Measurements from ENCODE around the gene BTN3A1.

Gene BTN3A1

GRCh38 chr6:26404546-26404945 lies 2.5 kb downstream of the BTN3A1 start:
- H3K4me1 ChIP-seq (ENCODE audit: low read length): peaks cover 8% of the 10 kb centered on the region
- H3K9me3 ChIP-seq (ENCODE audit: insufficient read depth, low read length): no peaks in the 10 kb centered on the region
- no peak overlapping the region for H3K4me2 ChIP-seq (ENCODE audit: low read length)
- no peaks in the 10 kb centered on the region for H3K27me3 ChIP-seq (ENCODE audit: low read depth, low read length)
- H2AFZ ChIP-seq (ENCODE audit: low read depth, low read length): no peak overlapping the region
- no peaks in the 10 kb centered on the region for H4K20me1 ChIP-seq (ENCODE audit: insufficient read depth, low read length)
- H3K36me3 ChIP-seq (replicated peaks; ENCODE audit: low read depth, low read length): peaks cover 3% of the 10 kb centered on the region
- no peak for TF ChIP-seq CTCF (IDR thresholded peaks at IDR 0.05; ENCODE audit: low read depth, low read length)
- no peak for TF ChIP-seq EZH2phosphoT487 (IDR thresholded peaks at IDR 0.05; ENCODE audit: low read depth)
- no peak overlapping the region for H3K4me3 ChIP-seq (ENCODE audit: low read length)
- H3K9ac ChIP-seq (ENCODE audit: low read length): no peak overlapping the region
- H3K79me2 ChIP-seq (ENCODE audit: low read length): no peaks in the 10 kb centered on the region
- H3K27ac ChIP-seq (ENCODE audit: low read length): no peak overlapping the region

- no peak overlapping the region for H3K27ac ChIP-seq (ENCODE audit: low read length)
- no peaks in the 10 kb centered on the region for H4K20me1 ChIP-seq (ENCODE audit: insufficient read depth, low read length)
- H3K4me1 ChIP-seq (ENCODE audit: low read length): no peaks in the 10 kb centered on the region
- TF ChIP-seq CTCF (IDR thresholded peaks at IDR 0.05; ENCODE audit: low read depth, low read length) (no peak), EZH2phosphoT487 (IDR thresholded peaks at IDR 0.05; ENCODE audit: low read depth) (no peak)
- H3K79me2 ChIP-seq (ENCODE audit: low read length): no peaks in the 10 kb centered on the region
- H2AFZ ChIP-seq (ENCODE audit: low read depth, low read length): no peak overlapping the region
- H3K27me3 ChIP-seq (ENCODE audit: low read depth, low read length): no peaks in the 10 kb centered on the region
- H3K36me3 ChIP-seq (replicated peaks; ENCODE audit: low read depth, low read length): peaks cover 3% of the 10 kb centered on the region
- H3K4me2 ChIP-seq (ENCODE audit: low read length): no peak overlapping the region
- no peaks in the 10 kb centered on the region for H3K9me3 ChIP-seq (ENCODE audit: insufficient read depth, low read length)
- no peak overlapping the region for H3K9ac ChIP-seq (ENCODE audit: low read length)
- H3K4me3 ChIP-seq (ENCODE audit: low read length): no peak overlapping the region
Observed at GRCh38 chr6:26408828-26409730, 7.0 kb downstream of the BTN3A1 start.

- Histone ChIP-seq H3K4me1 (ENCODE audit: low read length) (no peaks in the 10 kb centered on the region), H3K27ac (ENCODE audit: low read length) (no peak overlapping the region), H2AFZ (ENCODE audit: low read depth, low read length) (no peak overlapping the region), H3K4me3 (ENCODE audit: low read length) (no peak overlapping the region), H4K20me1 (ENCODE audit: insufficient read depth, low read length) (no peaks in the 10 kb centered on the region), H3K9ac (ENCODE audit: low read length) (no peak overlapping the region), H3K4me2 (ENCODE audit: low read length) (no peak overlapping the region), H3K36me3 (replicated peaks; ENCODE audit: low read depth, low read length) (peaks cover 3% of the 10 kb centered on the region), H3K27me3 (ENCODE audit: low read depth, low read length) (no peaks in the 10 kb centered on the region), H3K9me3 (ENCODE audit: insufficient read depth, low read length) (no peaks in the 10 kb centered on the region), H3K79me2 (ENCODE audit: low read length) (no peaks in the 10 kb centered on the region)
- no peak for TF ChIP-seq CTCF (IDR thresholded peaks at IDR 0.05; ENCODE audit: low read depth, low read length)
- TF ChIP-seq EZH2phosphoT487 (IDR thresholded peaks at IDR 0.05; ENCODE audit: low read depth): no peak
Observed at GRCh38 chr6:26411751-26412150, 9.7 kb downstream of the BTN3A1 start.

- H3K79me2 ChIP-seq (ENCODE audit: low read length): no peaks in the 10 kb centered on the region
- peaks cover 4% of the 10 kb centered on the region; the same call in 1 of the 2 replicates for H3K9me3 ChIP-seq (ENCODE audit: insufficient read depth, low read length)
- H3K36me3 ChIP-seq (replicated peaks; ENCODE audit: low read depth, low read length): peaks cover 3% of the 10 kb centered on the region
- H3K27me3 ChIP-seq (ENCODE audit: low read depth, low read length): no peaks in the 10 kb centered on the region
- no peak overlapping the region for H3K4me3 ChIP-seq (ENCODE audit: low read length)
- H3K4me1 ChIP-seq (ENCODE audit: low read length): no peaks in the 10 kb centered on the region
- no peak overlapping the region for H2AFZ ChIP-seq (ENCODE audit: low read depth, low read length)
- H4K20me1 ChIP-seq (ENCODE audit: insufficient read depth, low read length): no peaks in the 10 kb centered on the region
- H3K9ac ChIP-seq (ENCODE audit: low read length): no peak overlapping the region
- no peak overlapping the region for H3K27ac ChIP-seq (ENCODE audit: low read length)
- no peak overlapping the region for H3K4me2 ChIP-seq (ENCODE audit: low read length)
- TF ChIP-seq CTCF (IDR thresholded peaks at IDR 0.05; ENCODE audit: low read depth, low read length) (no peak), EZH2phosphoT487 (IDR thresholded peaks at IDR 0.05; ENCODE audit: low read depth) (no peak)
Observed at GRCh38 chr6:26412228-26412627, 10.2 kb downstream of the BTN3A1 start.
